NCI-H1436 (cell line): ENCODE results near the gene TOP3A.
"Not testable (repeated sequence)": the region's sequence is repeated elsewhere in the genome, so short reads cannot be mapped to it uniquely, and the experiment has no call there.

Source experiments
- DNase-seq: peaks from one replicate; lab custom pipeline; 2025; lab: John Stamatoyannopoulos, UW

The TOP3A gene

GRCh38 chr17:18314731-18315561 is at the start of gene TOP3A, which contains the start of gene SMCR8:
Gene TOP3A, minus strand, starts transcription at chr17:18314994. Its CDS starts 216 bp downstream, at chr17:18314778.
Gene SMCR8, plus strand, starts transcription at chr17:18315293. Its CDS starts 497 bp downstream, at chr17:18315790.
- DNase-seq = peak; percentile 95

- no peak for DNase-seq
Observed at GRCh38 chr17:18364166-18364565, 49.4 kb upstream of the TOP3A start.

GRCh38 chr17:18363101-18364049 is 48.6 kb upstream of the TOP3A start, which contains the start of gene SHMT1:
Gene SHMT1, minus strand, starts transcription at chr17:18363550. Its CDS starts 7,569 bp downstream, at chr17:18355981.
- DNase-seq = peak; percentile 94

- no peak for DNase-seq
Observed at GRCh38 chr17:18362698-18363100, 47.9 kb upstream of the TOP3A start.

GRCh38 chr17:18361837-18362697 is 47.3 kb upstream of the TOP3A start:
- DNase-seq = no peak

GRCh38 chr17:18360518-18360917 is 45.7 kb upstream of the TOP3A start:
- no peak for DNase-seq

GRCh38 chr17:18356624-18357023 is 41.8 kb upstream of the TOP3A start:
- DNase-seq = no peak

- DNase-seq = no peak
Observed at GRCh38 chr17:18353541-18353940, 38.7 kb upstream of the TOP3A start.

GRCh38 chr17:18344021-18344420 is 29.2 kb upstream of the TOP3A start:
- DNase-seq = no peak

GRCh38 chr17:18339933-18340332 is 25.1 kb upstream of the TOP3A start:
- DNase-seq = no peak

GRCh38 chr17:18338158-18338557 is 23.4 kb upstream of the TOP3A start:
- not testable (repeated sequence) for DNase-seq

GRCh38 chr17:18332909-18333489 is 18.2 kb upstream of the TOP3A start:
- DNase-seq = no peak

- DNase-seq = no peak
Observed at GRCh38 chr17:18331879-18332278, 17.1 kb upstream of the TOP3A start.

GRCh38 chr17:18328643-18329204 is 13.9 kb upstream of the TOP3A start:
- DNase-seq = no peak

GRCh38 chr17:18327556-18327955 is 12.8 kb upstream of the TOP3A start:
- no peak for DNase-seq

GRCh38 chr17:18327093-18327492 is 12.3 kb upstream of the TOP3A start:
- DNase-seq = no peak

GRCh38 chr17:18326572-18326971 is 11.8 kb upstream of the TOP3A start:
- no peak for DNase-seq

GRCh38 chr17:18326039-18326438 is 11.2 kb upstream of the TOP3A start:
- DNase-seq = no peak

GRCh38 chr17:18324140-18325050 is 9.6 kb upstream of the TOP3A start:
- no peak for DNase-seq
